ENCODE data around the gene GNA15.
A peak's percentile ranks its signal among the peaks of the same experiment; 100 is the strongest.

GNA15 gene

DNA sequence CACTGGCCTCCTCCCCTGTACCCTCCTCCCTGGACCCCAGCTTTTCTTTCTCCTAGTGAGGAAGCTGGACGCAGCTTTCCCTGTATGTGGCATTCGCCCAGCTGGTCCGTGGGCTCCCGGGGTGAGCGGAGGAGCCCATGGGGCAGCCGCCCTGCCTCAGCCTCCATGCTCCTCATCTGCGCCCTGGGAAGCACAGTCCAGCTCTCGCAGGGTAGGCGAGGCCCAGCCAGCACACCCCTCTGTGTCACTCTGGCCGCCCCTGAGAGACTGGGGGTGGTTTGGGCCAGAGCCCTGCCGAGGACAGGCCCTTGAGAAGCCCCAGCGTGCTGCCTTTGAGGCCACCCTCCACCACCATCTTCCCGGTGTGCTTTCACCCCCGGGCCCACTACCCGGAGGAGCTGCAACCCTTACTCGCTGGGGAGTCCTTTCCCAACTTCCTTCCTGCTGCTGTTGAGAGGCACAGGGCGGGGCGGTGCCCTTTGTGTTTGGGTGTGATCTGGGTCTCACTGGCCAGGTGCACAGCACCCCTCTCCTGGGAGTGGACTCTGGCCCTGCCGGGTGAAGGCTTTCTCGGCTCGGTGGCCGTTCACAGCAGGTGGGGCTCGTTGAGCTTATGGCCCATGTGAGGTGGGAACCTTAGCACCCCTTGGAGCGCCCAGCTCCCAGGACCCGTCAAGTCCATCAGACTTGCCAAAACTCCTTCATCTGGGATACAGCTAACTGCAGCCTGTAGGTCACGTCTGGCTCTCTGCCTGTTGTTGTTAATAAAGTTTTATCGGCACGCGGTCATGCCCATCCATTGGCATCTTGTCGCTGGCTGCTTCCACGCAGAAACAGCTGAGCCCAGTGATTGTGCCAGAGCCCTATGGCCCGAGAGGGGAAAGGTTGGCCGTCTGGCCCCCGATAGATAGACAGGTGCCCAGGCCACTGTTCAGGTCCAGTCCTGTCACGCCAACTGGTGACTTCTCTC is 53.1 kb downstream of the GNA15 start:
- peak in 1 of 2 experiments; percentile 86 for DNase-seq (ENCODE audit: low read depth in 1 of 2, low spot score in 1 of 2)
- peak overlapping the region; percentile 97 for H3K4me3 ChIP-seq (replicated peaks; ENCODE audit: insufficient read depth, low read length)
- H3K27me3 ChIP-seq (ENCODE audit: insufficient read depth, poor library complexity, severe bottlenecking), result no peaks in the 10 kb centered on the region
- TF ChIP-seq GABPA (IDR thresholded peaks at IDR 0.05; ENCODE audit: low read depth) (peak; percentile 68), SPI1 (IDR thresholded peaks at IDR 0.05; ENCODE audit: borderline replicate concordance, low read depth) (peak; percentile 33; the same call in 1 of the 2 replicates), POLR2AphosphoS5 (IDR thresholded peaks at IDR 0.05; ENCODE audit: low read depth) (peak; percentile 79)
- TF ChIP-seq, protein P1, sequence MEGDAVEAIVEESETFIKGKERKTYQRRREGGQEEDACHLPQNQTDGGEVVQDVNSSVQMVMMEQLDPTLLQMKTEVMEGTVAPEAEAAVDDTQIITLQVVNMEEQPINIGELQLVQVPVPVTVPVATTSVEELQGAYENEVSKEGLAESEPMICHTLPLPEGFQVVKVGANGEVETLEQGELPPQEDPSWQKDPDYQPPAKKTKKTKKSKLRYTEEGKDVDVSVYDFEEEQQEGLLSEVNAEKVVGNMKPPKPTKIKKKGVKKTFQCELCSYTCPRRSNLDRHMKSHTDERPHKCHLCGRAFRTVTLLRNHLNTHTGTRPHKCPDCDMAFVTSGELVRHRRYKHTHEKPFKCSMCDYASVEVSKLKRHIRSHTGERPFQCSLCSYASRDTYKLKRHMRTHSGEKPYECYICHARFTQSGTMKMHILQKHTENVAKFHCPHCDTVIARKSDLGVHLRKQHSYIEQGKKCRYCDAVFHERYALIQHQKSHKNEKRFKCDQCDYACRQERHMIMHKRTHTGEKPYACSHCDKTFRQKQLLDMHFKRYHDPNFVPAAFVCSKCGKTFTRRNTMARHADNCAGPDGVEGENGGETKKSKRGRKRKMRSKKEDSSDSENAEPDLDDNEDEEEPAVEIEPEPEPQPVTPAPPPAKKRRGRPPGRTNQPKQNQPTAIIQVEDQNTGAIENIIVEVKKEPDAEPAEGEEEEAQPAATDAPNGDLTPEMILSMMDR (IDR thresholded peaks at IDR 0.05; ENCODE audit: insufficient read depth, low read length), result no peak
- H3K27ac ChIP-seq (replicated peaks), result peak overlapping the region; percentile 90

- DNase-seq (ENCODE audit: low read depth in 1 of 2, low spot score in 1 of 2), result peak in 1 of 2 experiments; percentile 42
These were observed 54.1 kb downstream of the GNA15 start for GRCh38 chr19:3189702-3190469.

GRCh38 chr19:3190470-3190770 is 54.6 kb downstream of the GNA15 start:
- H3K4me3 ChIP-seq (replicated peaks; ENCODE audit: insufficient read depth, low read length), result no peak overlapping the region
- DNase-seq (ENCODE audit: low read depth in 1 of 2, low spot score in 1 of 2), result no peak
- TF ChIP-seq, protein P1 (IDR thresholded peaks at IDR 0.05; ENCODE audit: insufficient read depth, low read length), result no peak
- TF ChIP-seq, protein P2, sequence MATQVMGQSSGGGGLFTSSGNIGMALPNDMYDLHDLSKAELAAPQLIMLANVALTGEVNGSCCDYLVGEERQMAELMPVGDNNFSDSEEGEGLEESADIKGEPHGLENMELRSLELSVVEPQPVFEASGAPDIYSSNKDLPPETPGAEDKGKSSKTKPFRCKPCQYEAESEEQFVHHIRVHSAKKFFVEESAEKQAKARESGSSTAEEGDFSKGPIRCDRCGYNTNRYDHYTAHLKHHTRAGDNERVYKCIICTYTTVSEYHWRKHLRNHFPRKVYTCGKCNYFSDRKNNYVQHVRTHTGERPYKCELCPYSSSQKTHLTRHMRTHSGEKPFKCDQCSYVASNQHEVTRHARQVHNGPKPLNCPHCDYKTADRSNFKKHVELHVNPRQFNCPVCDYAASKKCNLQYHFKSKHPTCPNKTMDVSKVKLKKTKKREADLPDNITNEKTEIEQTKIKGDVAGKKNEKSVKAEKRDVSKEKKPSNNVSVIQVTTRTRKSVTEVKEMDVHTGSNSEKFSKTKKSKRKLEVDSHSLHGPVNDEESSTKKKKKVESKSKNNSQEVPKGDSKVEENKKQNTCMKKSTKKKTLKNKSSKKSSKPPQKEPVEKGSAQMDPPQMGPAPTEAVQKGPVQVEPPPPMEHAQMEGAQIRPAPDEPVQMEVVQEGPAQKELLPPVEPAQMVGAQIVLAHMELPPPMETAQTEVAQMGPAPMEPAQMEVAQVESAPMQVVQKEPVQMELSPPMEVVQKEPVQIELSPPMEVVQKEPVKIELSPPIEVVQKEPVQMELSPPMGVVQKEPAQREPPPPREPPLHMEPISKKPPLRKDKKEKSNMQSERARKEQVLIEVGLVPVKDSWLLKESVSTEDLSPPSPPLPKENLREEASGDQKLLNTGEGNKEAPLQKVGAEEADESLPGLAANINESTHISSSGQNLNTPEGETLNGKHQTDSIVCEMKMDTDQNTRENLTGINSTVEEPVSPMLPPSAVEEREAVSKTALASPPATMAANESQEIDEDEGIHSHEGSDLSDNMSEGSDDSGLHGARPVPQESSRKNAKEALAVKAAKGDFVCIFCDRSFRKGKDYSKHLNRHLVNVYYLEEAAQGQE (IDR thresholded peaks at IDR 0.05; ENCODE audit: insufficient replicate concordance, low read depth), result no peak
- peak overlapping the region; percentile 90 for H3K27ac ChIP-seq (replicated peaks)
- no peaks in the 10 kb centered on the region for H3K27me3 ChIP-seq (ENCODE audit: insufficient read depth, poor library complexity, severe bottlenecking)

More at GRCh38 chr19:3189702-3190469, 54.1 kb downstream of the GNA15 start:
- Histone ChIP-seq H3K27ac (replicated peaks) (peak overlapping the region; percentile 90), H3K27me3 (ENCODE audit: insufficient read depth, poor library complexity, severe bottlenecking) (no peaks in the 10 kb centered on the region), H3K4me3 (replicated peaks; ENCODE audit: insufficient read depth, low read length) (no peak overlapping the region)
- TF ChIP-seq, protein P2 (IDR thresholded peaks at IDR 0.05; ENCODE audit: insufficient replicate concordance, low read depth), result no peak
- no peak for TF ChIP-seq GABPA (IDR thresholded peaks at IDR 0.05; ENCODE audit: low read depth)
- TF ChIP-seq SPI1 (IDR thresholded peaks at IDR 0.05; ENCODE audit: borderline replicate concordance, low read depth), result no peak
- no peak for TF ChIP-seq POLR2AphosphoS5 (IDR thresholded peaks at IDR 0.05; ENCODE audit: low read depth)
- TF ChIP-seq, protein P1 (IDR thresholded peaks at IDR 0.05; ENCODE audit: insufficient read depth, low read length), result no peak

Measured in HL-60 (cell line).